ENCODE results near the gene LDHAL6A.

DNA sequence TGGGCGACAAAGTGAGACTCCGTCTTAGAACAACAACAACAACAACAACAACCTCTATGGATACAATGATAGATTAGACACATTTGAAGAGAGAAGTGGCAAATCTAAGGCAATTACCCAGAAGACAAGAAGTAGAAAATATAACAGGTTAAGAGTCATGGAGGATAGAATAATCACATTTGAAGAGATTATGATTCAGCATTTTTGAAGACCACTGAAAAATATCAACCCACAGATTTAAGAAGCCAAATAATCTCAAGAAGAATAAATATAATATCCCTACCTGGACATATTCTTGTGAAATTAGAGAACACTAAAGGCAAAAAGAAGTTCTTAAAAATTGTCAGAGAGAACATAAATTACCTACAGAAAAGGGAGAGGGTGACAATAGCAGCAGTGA, 35.6 kb upstream of the LDHAL6A start:
- TF ChIP-seq, protein P1, sequence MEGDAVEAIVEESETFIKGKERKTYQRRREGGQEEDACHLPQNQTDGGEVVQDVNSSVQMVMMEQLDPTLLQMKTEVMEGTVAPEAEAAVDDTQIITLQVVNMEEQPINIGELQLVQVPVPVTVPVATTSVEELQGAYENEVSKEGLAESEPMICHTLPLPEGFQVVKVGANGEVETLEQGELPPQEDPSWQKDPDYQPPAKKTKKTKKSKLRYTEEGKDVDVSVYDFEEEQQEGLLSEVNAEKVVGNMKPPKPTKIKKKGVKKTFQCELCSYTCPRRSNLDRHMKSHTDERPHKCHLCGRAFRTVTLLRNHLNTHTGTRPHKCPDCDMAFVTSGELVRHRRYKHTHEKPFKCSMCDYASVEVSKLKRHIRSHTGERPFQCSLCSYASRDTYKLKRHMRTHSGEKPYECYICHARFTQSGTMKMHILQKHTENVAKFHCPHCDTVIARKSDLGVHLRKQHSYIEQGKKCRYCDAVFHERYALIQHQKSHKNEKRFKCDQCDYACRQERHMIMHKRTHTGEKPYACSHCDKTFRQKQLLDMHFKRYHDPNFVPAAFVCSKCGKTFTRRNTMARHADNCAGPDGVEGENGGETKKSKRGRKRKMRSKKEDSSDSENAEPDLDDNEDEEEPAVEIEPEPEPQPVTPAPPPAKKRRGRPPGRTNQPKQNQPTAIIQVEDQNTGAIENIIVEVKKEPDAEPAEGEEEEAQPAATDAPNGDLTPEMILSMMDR (IDR thresholded peaks at IDR 0.05) = no peak
- TF ChIP-seq POLR2A (IDR thresholded peaks at IDR 0.05) = no peak
